Measurements from ENCODE around the gene SORBS1. TPM values are rescaled to one million over a fixed set of nuclear protein-coding genes. Genes with fewer than 3 reads are reported as not detected.

Gene SORBS1
- total and polyA plus RNA-seq, 9 of the 15 experiments (the other 6 are each of a cell fraction or from before 2014, with no cell fraction given), result 2.0 to 13.3 (median 6.5) TPM

GRCh38 chr10:95451568-95452524 is 109.3 kb downstream of the SORBS1 start:
- H3K9ac ChIP-seq (ENCODE audit: insufficient read depth in 1 of 2, low read depth in 2 of 2, low read length in 2 of 2), result no peak overlapping the region
- ATAC-seq, result no peak

More at GRCh38 chr10:95451568-95452524, 109.3 kb downstream of the SORBS1 start:
- Histone ChIP-seq H3K27ac (ENCODE audit: extremely low read depth, low read depth, low read length) (no peak overlapping the region), H3K79me2 (ENCODE audit: control insufficient read depth, insufficient read depth, low read length) (no peaks in the 10 kb centered on the region), H3K9me1 (ENCODE audit: control insufficient read depth, insufficient read depth, low read length) (no peaks in the 10 kb centered on the region), H3K4me3 (no peak overlapping the region), H3K4me2 (ENCODE audit: insufficient read depth, low read length) (no peak overlapping the region), H2AFZ (ENCODE audit: low read depth, low read length) (no peak overlapping the region), H4K20me1 (replicated peaks; ENCODE audit: control insufficient read depth, insufficient read depth, low read length) (no peaks in the 10 kb centered on the region), H3K4me1 (replicated peaks in 1 of 2; ENCODE audit: control insufficient read depth in 2 of 2, insufficient read depth in 2 of 2, low read length in 2 of 2) (no peaks in the 10 kb centered on the region), H3K36me3 (ENCODE audit: control insufficient read depth, insufficient read depth, low read length) (no peaks in the 10 kb centered on the region), H3K9me3 (replicated peaks; ENCODE audit: control insufficient read depth, insufficient read depth, low read depth, low read length) (no peaks in the 10 kb centered on the region), H3K27me3 (ENCODE audit: control insufficient read depth in 2 of 2, insufficient read depth in 2 of 2, low read length in 2 of 2) (no peaks in the 10 kb centered on the region)
- WGBS (ENCODE audit: insufficient coverage, low coverage, missing lambda C conversion rate), result 47% methylated on average over 4 of the region's 4 CpGs
- no peak for TF ChIP-seq BRD9 (IDR thresholded peaks at IDR 0.05; ENCODE audit: low read depth, partially characterized antibody)
- no peak for TF ChIP-seq GATA2 (CRISPR knock-in tag; IDR thresholded peaks at IDR 0.05)
- no peak for TF ChIP-seq ZBTB33 (CRISPR knock-in tag; IDR thresholded peaks at IDR 0.05)
- no peak for TF ChIP-seq MED1 (CRISPR knock-in tag; IDR thresholded peaks at IDR 0.05; ENCODE audit: borderline replicate concordance)
- no peak for TF ChIP-seq SMC3 (conservative IDR thresholded peaks at IDR 0.05; ENCODE audit: insufficient read depth, low read depth, low read length)
- TF ChIP-seq POLR3G (IDR thresholded peaks at IDR 0.05; ENCODE audit: extremely low read depth, insufficient read length, insufficient replicate concordance), result no peak
- TF ChIP-seq FOS (IDR thresholded peaks at IDR 0.05; ENCODE audit: extremely low read depth, insufficient read length), result no peak
- TF ChIP-seq ZBTB49 (CRISPR knock-in tag; IDR thresholded peaks at IDR 0.05; ENCODE audit: borderline replicate concordance), result no peak
- no peak for TF ChIP-seq BRD4 (IDR thresholded peaks at IDR 0.05)
- TF ChIP-seq SMARCA4 (IDR thresholded peaks at IDR 0.05), result no peak
- no peak for TF ChIP-seq MYNN (IDR thresholded peaks at IDR 0.05)
- no peak for TF ChIP-seq MYNN (CRISPR knock-in tag; IDR thresholded peaks at IDR 0.05)
- DNase-seq (ENCODE audit: extremely low read depth in 1 of 4, low spot score in 3 of 4) (no peak), FAIRE-seq (no peak)
- ChIA-PET POLR2A (no interaction called here), CTCF (ENCODE audit: low intra/inter-chr PET ratio) (no interaction called here)
- intact Hi-C loops (cut with micrococcal nuclease), result no loop called here
- BruUV-seq (replicated peaks), result no TSS peak
- in situ Hi-C loops (cut with MboI), result no loop called here
